ENCODE data around the gene TRAPPC2L.

DNA sequence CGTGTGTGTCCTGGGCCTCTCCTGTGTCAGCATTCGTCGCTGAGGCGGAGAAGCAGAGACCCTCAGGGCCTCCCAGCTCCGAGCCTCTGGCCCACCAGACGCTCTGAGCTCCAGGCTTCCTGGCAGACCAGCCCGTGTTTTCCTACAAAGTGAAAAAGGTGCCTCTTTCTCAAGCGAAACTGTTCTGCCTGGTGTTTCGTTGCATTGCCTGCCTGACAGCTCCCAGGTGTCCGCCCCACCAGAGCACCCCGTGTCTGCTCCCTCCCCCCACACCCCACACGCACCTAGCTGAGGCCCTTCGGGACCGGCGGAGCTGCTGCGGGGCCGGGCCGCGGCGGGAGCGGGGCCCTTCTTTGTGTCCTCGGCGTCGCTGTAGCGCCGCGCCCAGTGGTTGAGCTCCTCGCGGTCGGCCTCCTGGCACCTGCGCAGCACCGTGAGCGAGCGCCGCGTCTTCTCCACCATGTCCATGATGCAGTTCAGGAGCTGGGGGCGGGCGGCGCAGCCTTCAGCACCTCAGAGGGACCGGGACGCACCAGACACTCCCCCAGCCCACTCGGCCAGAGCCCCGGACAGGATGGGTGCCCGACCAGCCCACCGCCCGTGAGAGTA lies 24.2 kb downstream of the TRAPPC2L start:
- TF ChIP-seq, protein P1, sequence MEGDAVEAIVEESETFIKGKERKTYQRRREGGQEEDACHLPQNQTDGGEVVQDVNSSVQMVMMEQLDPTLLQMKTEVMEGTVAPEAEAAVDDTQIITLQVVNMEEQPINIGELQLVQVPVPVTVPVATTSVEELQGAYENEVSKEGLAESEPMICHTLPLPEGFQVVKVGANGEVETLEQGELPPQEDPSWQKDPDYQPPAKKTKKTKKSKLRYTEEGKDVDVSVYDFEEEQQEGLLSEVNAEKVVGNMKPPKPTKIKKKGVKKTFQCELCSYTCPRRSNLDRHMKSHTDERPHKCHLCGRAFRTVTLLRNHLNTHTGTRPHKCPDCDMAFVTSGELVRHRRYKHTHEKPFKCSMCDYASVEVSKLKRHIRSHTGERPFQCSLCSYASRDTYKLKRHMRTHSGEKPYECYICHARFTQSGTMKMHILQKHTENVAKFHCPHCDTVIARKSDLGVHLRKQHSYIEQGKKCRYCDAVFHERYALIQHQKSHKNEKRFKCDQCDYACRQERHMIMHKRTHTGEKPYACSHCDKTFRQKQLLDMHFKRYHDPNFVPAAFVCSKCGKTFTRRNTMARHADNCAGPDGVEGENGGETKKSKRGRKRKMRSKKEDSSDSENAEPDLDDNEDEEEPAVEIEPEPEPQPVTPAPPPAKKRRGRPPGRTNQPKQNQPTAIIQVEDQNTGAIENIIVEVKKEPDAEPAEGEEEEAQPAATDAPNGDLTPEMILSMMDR (conservative IDR thresholded peaks at IDR 0.05): no peak
- no peak for TF ChIP-seq ZFX (IDR thresholded peaks at IDR 0.05)

Data from C4-2B (cell line).